HG03064 (cell line): ENCODE measurements around the gene MED12L.

ENCODE experiments used
- ATAC-seq: cut with Tn5 transposase; IDR thresholded peaks from one replicate; pipeline ENCODE4 v1.9.1; 2021; ENCODE audit warnings: low read depth; ENCODE audit not compliant: unreplicated experiment

The MED12L gene

DNA sequence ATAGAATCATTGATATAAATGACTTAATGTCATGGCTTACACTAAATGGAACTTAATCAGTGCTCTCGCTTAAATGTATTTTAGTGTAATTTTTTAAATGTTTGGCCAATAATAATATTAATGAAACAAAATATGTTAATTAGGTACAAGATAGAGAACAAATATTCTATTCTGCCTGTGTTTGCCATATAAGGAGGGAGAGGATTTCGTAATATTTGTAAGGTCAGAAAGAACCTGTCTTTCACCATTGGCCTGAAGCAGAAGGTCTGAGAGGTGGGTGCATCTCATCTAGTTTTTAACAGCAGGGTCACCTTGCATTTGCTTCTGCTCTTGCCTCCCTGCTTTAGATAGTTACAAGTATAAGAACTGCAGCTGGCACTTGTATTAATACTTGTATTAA, 228.7 kb downstream of the MED12L start:
- ATAC-seq = no peak

DNA sequence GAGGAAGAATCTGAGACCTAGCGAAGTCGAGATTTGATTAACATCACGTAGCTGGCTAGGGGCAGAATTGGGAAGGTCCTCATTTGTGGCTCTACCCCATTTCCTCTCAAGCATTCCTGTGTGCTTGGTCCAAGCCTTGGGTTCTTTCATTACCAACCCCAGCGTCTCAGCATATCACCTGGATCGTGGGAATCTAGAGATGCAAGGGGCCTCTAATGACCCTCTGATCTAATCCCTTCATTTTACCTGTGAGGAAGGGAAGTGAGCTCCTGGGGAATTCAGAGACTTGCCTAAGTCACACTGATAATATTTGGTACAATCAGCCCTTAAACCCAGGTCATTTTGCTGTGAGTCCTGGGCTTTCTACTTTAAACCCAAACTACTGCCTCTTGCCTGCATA, 229.1 kb downstream of the MED12L start:
- no peak for ATAC-seq

DNA sequence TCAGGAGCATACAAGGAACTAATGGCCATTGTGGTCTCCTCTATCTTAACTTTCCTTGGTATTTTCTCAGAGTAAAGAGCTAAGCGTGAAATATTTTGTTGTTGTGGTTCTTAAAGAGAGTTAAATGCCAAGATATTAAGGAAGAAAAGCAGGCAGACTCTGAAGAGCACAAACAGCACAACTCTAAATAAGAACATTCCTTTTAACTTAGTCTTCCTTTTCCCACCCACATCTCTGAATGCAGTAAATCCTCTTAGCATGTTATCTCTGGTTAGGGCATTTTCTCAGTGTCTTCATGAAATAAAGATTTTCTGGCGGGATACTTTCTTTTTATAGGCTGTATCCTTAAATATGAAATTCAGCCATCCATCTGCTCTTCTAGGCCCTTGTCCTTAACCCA, 229.7 kb downstream of the MED12L start:
- no peak for ATAC-seq

DNA sequence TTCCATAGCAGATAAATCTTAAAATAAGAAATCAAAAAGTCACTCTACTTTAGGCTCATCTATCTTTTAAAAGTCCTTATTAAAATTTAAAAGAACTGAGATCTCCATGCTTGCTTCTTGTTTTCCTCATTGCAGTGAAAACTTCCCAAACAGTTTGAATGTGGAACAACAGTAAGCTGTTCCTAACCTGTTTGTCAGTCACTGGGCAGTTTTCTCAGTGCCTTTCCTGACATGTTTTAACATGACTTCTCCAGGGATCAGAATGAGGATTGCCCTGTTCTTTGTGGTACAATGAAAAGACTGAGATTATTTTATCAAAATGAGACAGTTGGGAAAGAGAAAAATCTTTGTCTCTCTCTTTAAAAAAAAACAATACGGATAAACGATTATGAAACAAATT, 230.4 kb downstream of the MED12L start:
- ATAC-seq = no peak

GRCh38 chr3:151316267-151316991, 231.0 kb downstream of the MED12L start, which contains the start of gene GPR87:
Gene GPR87, minus strand, starts transcription at chr3:151316820. Its CDS starts 16,720 bp downstream, at chr3:151300100.
- ATAC-seq = no peak

GRCh38 chr3:151318313-151318712, 232.8 kb downstream of the MED12L start:
- no peak for ATAC-seq

- no peak for ATAC-seq
Observed at GRCh38 chr3:151318991-151319390, 233.5 kb downstream of the MED12L start.

GRCh38 chr3:151319628-151320027, 234.2 kb downstream of the MED12L start:
- no peak for ATAC-seq

- no peak for ATAC-seq
Observed at GRCh38 chr3:151320131-151320530, 234.7 kb downstream of the MED12L start.

- no peak for ATAC-seq
Observed at GRCh38 chr3:151321526-151321925, 236.1 kb downstream of the MED12L start.

DNA sequence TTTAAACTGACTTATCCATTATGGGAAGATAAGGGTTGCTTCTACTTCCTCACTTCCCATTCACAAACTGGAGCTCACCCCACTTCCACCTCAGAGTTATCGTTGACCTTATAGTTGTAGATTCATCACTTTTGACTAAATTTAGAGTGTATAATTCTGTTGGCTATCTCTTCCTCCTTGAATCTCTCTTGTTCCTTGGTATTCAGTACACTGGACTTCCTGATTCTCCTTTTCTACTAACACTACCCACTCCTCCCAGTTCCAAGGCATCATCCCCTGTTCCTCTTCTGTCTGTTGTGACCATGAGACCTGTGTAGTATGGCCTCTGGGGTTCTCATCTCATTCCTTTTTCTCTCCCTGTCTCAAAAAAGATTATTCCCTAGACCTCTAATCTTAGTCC, 237.0 kb downstream of the MED12L start:
- ATAC-seq = no peak

- no peak for ATAC-seq
Observed at GRCh38 chr3:151327571-151328198, 242.2 kb downstream of the MED12L start.

GRCh38 chr3:151328298-151328995, 243.0 kb downstream of the MED12L start:
- ATAC-seq = no peak

DNA sequence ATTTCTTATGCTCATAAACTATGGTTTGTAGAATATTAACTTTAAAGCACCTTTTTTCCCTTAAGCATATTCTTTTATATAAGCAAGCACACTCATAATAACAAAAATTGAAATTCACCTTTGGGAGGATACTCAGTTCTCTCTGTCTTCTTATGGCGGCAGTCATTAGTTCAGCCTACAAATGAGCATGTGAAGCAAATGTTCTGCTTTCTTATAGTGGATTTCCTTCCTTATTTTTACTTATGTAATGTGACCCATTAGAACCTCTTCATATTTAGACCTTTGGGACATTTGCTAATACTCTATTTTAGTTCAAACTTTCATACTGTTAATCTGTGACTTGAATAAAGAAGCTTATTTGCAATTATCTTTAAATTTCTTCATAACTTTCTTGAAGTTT, 243.9 kb downstream of the MED12L start, which contains the start of gene P2RY13:
TSS of gene P2RY13 (minus strand) at position 187 of the 400 bp plus-strand sequence. CDS start at position 166, 21 bp downstream.
- ATAC-seq = no peak

DNA sequence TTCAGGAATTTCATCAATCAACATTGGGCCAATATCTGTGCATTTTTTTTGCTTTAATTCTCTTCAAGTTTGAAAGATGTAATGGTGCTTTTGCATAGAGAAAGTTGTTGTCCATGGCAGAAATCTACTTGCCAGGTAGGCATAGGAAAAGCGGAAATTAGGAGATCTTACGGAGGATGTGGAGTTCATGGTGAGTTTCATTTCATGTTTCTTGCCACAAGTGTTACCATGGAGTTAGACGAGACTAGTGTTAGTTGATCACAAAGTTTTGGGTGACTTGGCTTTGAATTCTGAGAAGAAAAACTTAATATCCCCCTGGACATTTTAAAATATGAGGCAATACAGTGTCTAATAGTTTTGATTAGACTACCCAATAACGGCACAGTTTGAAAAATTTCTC, 244.9 kb downstream of the MED12L start:
- ATAC-seq = no peak

GRCh38 chr3:151330899-151331298, 245.4 kb downstream of the MED12L start:
- no peak for ATAC-seq

DNA sequence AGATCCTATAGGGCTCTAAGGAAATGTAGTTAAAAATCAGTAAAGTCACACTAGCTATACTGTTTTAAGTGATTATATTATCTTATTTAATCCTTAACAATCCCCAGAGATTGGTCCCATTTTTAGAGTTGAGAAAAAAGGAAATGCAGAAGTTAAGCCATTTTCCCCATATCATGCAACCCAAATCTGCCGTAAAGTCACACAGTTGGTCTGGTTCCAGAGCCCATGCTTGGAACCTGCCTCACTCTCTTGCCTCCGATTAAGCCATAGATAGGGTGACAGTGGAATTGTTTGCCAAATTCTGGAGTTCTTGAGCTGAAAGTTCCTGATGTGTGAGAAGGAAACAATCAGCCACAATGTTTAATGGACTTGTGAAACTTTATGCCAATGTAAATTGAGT, 246.2 kb downstream of the MED12L start:
- ATAC-seq = no peak

DNA sequence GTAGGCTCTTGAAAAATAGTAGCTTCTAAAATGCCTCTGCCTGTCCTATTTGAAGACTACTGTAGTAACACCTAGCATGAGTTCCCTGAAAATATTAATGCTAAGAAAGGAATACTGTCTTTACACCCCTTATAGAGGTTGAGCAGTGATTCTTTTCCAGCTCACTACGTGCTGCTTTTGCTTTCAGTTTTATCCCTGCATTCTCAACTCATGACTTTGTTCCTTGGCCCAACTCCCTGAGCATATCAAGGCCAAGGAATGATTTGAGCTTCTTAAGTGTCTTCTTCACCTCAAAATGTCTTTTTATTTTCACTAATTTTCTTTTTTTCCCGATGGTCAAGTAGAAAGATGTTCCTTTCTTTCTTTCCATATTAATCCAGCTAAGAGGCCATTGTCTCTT, 260.4 kb downstream of the MED12L start:
- no peak for ATAC-seq

GRCh38 chr3:151346292-151346691, 260.8 kb downstream of the MED12L start:
- ATAC-seq = no peak

GRCh38 chr3:151347432-151347831, 262.0 kb downstream of the MED12L start:
- ATAC-seq = no peak

GRCh38 chr3:151350656-151351055, 265.2 kb downstream of the MED12L start:
- no peak for ATAC-seq

GRCh38 chr3:151351219-151351618, 265.8 kb downstream of the MED12L start:
- ATAC-seq = no peak
